Measurements from ENCODE around the gene DUSP1. TPM values are rescaled to one million over a fixed set of nuclear protein-coding genes. Genes with fewer than 3 reads are reported as not detected.
A peak's percentile ranks its signal among the peaks of the same experiment; 100 is the strongest.

Gene DUSP1
- total RNA-seq, 5 donors from 2014 or later (not counting 1 experiment from before 2014, with no cell fraction given): 22.6 to 1,564 (median 28.9) TPM

- DNase-seq (no peak), ATAC-seq (replicated peaks in 1 of 4) (no peak)
- Mint-ChIP-seq H3K36me3 (no peaks in the 10 kb centered on the region), H3K4me3 (no peak overlapping the region), H3K9me3 (no peaks in the 10 kb centered on the region), H3K27me3 (no peaks in the 10 kb centered on the region), H3K4me1 (peaks cover 5 to 12% (median 5%) of the 10 kb centered on the region in 3 donors), H3K27ac (no peak overlapping the region)
- H3K36me3 ChIP-seq (ENCODE audit: control insufficient read depth in 2 of 2, extremely low read depth in 1 of 2, insufficient read depth in 1 of 2, low read length in 1 of 2): no peaks in the 10 kb centered on the region
- POLR2A ChIA-PET: no interaction called here
- no peaks in the 10 kb centered on the region for H3K9me3 ChIP-seq
- peaks cover 0 to 5% of the 10 kb centered on the region in 2 experiments for H3K4me1 ChIP-seq (ENCODE audit: control insufficient read depth in 1 of 2, extremely low read depth in 1 of 2, insufficient read depth in 2 of 2, low read length in 2 of 2)
- WGBS (ENCODE audit: insufficient coverage): 98% methylated on average over 5 of the region's 6 CpGs
- no peaks in the 10 kb centered on the region for H3K27me3 ChIP-seq (replicated peaks in 1 of 2; ENCODE audit: control insufficient read depth in 2 of 2, extremely low read depth in 1 of 2, insufficient read depth in 2 of 2, low read length in 1 of 2)
- CTCF ChIA-PET: no interaction called here
- no peak overlapping the region for H3K27ac ChIP-seq (ENCODE audit: low read length)
- no peak overlapping the region for H3K4me3 ChIP-seq (ENCODE audit: control insufficient read depth in 1 of 2, extremely low read depth in 1 of 2, low read length in 1 of 2)
These were observed 28.4 kb upstream of the DUSP1 start for GRCh38 chr5:172799416-172799815.

DNA sequence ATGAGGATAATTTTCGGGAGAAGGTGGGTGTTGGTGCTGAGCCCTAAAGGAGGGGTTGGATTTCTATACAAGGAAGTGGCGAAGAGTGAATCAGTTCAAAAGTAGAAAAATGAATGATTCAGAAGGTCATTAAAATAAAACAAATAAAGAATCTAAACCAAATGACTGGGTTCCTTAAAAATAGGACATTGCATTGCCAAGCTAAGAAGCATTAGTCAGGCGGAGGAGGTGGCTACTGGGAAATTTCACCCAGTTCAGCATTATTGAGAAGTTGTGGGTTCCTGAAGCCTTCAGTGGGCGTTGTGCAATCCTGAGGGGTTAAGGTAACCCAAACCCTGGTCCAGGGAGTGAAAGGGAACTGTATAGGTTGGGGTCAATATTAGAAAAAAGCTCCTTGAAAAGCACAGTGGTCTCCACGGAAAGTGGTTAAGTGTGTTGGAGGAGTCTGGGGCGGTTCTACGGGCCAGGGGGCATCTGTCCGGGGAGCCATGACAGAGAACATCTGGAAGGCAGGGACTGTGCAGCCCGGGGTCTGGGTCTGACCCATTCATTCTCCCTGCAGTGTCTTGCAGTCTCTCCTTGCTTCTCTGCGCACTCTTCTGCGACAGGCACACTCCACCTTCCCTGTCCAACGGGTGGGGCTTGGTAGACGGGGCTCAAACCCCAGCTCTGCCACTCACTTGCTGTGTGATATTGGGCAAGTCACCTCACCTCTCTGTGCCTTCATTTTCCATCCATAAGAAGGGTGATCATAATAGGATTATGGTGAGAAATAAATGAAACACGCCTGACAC is 27.6 kb upstream of the DUSP1 start:
- no peak overlapping the region for H3K27ac ChIP-seq (ENCODE audit: low read length)
- Mint-ChIP-seq H3K27me3 (no peaks in the 10 kb centered on the region), H3K4me1 (peaks cover 5 to 12% (median 5%) of the 10 kb centered on the region in 3 donors), H3K36me3 (no peaks in the 10 kb centered on the region), H3K27ac (no peak overlapping the region), H3K9me3 (no peaks in the 10 kb centered on the region), H3K4me3 (no peak overlapping the region)
- no peaks in the 10 kb centered on the region for H3K36me3 ChIP-seq (ENCODE audit: control insufficient read depth in 2 of 2, extremely low read depth in 1 of 2, insufficient read depth in 1 of 2, low read length in 1 of 2)
- no peaks in the 10 kb centered on the region for H3K27me3 ChIP-seq (replicated peaks in 1 of 2; ENCODE audit: control insufficient read depth in 2 of 2, extremely low read depth in 1 of 2, insufficient read depth in 2 of 2, low read length in 1 of 2)
- whole genome bisulfite sequencing (ENCODE audit: insufficient coverage): 78% methylated on average over 7 of the region's 14 CpGs
- POLR2A ChIA-PET: interaction anchor here in 1 of 2 donors (1.3 kb wide), 1 partner anchor 27 kb away, joined by 5 read pairs; no protein-coding TSS in a partner anchor
- CTCF ChIA-PET: interaction anchor here (0.7 to 1.5 kb wide), 2 partner anchors 21 to 84 kb away, joined by 3 to 6 read pairs; no protein-coding TSS in a partner anchor
- H3K4me1 ChIP-seq (ENCODE audit: control insufficient read depth in 1 of 2, extremely low read depth in 1 of 2, insufficient read depth in 2 of 2, low read length in 2 of 2): peaks cover 0 to 5% of the 10 kb centered on the region in 2 experiments
- H3K9me3 ChIP-seq: no peaks in the 10 kb centered on the region
- DNase-seq (peak in 2 of 35 experiments; percentile 4 to 7), ATAC-seq (replicated peaks in 1 of 4) (no peak)
- no peak overlapping the region for H3K4me3 ChIP-seq (ENCODE audit: control insufficient read depth in 1 of 2, extremely low read depth in 1 of 2, low read length in 1 of 2)

GRCh38 chr5:172797771-172798191 is 26.8 kb upstream of the DUSP1 start:
- 44% methylated on average over 3 of the region's 5 CpGs for WGBS (ENCODE audit: insufficient coverage)

DNA sequence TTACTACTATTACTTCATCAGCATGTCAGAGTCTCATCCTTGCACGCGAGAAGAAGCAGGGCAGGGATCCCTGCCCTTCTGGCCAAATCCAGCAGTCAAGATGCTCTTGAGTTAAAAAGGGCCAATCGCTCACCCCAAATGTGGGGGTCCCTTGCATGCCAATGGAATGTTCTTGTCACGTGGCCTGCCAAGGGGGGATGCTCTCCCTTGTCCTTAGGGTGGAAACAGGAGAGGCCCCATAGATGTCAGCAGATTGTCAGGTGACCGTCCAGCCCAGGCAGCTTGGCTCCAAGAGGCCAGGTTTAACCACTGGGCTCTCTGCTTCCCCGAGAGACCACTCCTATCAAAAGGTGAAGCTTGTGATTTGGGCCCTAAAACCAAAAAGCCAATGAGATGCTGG is 25.3 kb upstream of the DUSP1 start:
- POLR2A ChIA-PET: no interaction called here

More at GRCh38 chr5:172797771-172798191, 26.8 kb upstream of the DUSP1 start:
- H3K4me1 ChIP-seq (ENCODE audit: control insufficient read depth in 1 of 2, extremely low read depth in 1 of 2, insufficient read depth in 2 of 2, low read length in 2 of 2): peaks cover 0 to 5% of the 10 kb centered on the region in 2 experiments
- H3K9me3 ChIP-seq: no peaks in the 10 kb centered on the region
- Mint-ChIP-seq H3K36me3 (no peaks in the 10 kb centered on the region), H3K27ac (no peak overlapping the region), H3K4me1 (peaks cover 5 to 12% (median 5%) of the 10 kb centered on the region in 3 donors), H3K9me3 (no peaks in the 10 kb centered on the region), H3K4me3 (no peak overlapping the region), H3K27me3 (no peaks in the 10 kb centered on the region)
- H3K27me3 ChIP-seq (replicated peaks in 1 of 2; ENCODE audit: control insufficient read depth in 2 of 2, extremely low read depth in 1 of 2, insufficient read depth in 2 of 2, low read length in 1 of 2): no peaks in the 10 kb centered on the region
- no peaks in the 10 kb centered on the region for H3K36me3 ChIP-seq (ENCODE audit: control insufficient read depth in 2 of 2, extremely low read depth in 1 of 2, insufficient read depth in 1 of 2, low read length in 1 of 2)
- DNase-seq (no peak), ATAC-seq (replicated peaks in 1 of 4) (no peak)
- ChIA-PET CTCF (interaction anchor here (1.0 to 1.5 kb wide), 3 partner anchors 16 to 65 kb away, joined by 4 to 9 read pairs (median 6); no protein-coding TSS in a partner anchor), POLR2A (interaction anchor here in 1 of 2 donors (0.7 to 1.3 kb wide), 2 partner anchors 9 to 26 kb away, joined by 3 to 5 read pairs; no protein-coding TSS in a partner anchor)
- H3K4me3 ChIP-seq (ENCODE audit: control insufficient read depth in 1 of 2, extremely low read depth in 1 of 2, low read length in 1 of 2): no peak overlapping the region
- no peak overlapping the region for H3K27ac ChIP-seq (ENCODE audit: low read length)

GRCh38 chr5:172795318-172795977 is 24.5 kb upstream of the DUSP1 start:
- Histone ChIP-seq H3K4me3 (ENCODE audit: control insufficient read depth in 1 of 2, extremely low read depth in 1 of 2, low read length in 1 of 2) (no peak overlapping the region), H3K36me3 (ENCODE audit: control insufficient read depth in 2 of 2, extremely low read depth in 1 of 2, insufficient read depth in 1 of 2, low read length in 1 of 2) (no peaks in the 10 kb centered on the region), H3K27ac (ENCODE audit: low read length) (no peak overlapping the region), H3K9me3 (no peaks in the 10 kb centered on the region), H3K27me3 (replicated peaks in 1 of 2; ENCODE audit: control insufficient read depth in 2 of 2, extremely low read depth in 1 of 2, insufficient read depth in 2 of 2, low read length in 1 of 2) (no peaks in the 10 kb centered on the region), H3K4me1 (ENCODE audit: control insufficient read depth in 1 of 2, extremely low read depth in 1 of 2, insufficient read depth in 2 of 2, low read length in 2 of 2) (peaks cover 0 to 5% of the 10 kb centered on the region in 2 experiments)
- ATAC-seq (replicated peaks in 1 of 4) (no peak), DNase-seq (no peak)
- Mint-ChIP-seq H3K36me3 (no peaks in the 10 kb centered on the region), H3K9me3 (no peaks in the 10 kb centered on the region), H3K4me3 (no peak overlapping the region), H3K4me1 (peaks cover 5 to 12% (median 5%) of the 10 kb centered on the region in 3 donors), H3K27me3 (no peaks in the 10 kb centered on the region), H3K27ac (no peak overlapping the region)
- WGBS (ENCODE audit: insufficient coverage): 91% methylated on average over 11 of the region's 13 CpGs
- ChIA-PET POLR2A (no interaction called here), CTCF (no interaction called here)

More for the DNA sequence above, 25.3 kb upstream of the DUSP1 start:
- H3K4me3 Mint-ChIP-seq: no peak overlapping the region
- Histone ChIP-seq H3K4me1 (ENCODE audit: control insufficient read depth in 1 of 2, extremely low read depth in 1 of 2, insufficient read depth in 2 of 2, low read length in 2 of 2) (peaks cover 0 to 5% of the 10 kb centered on the region in 2 experiments), H3K27me3 (replicated peaks in 1 of 2; ENCODE audit: control insufficient read depth in 2 of 2, extremely low read depth in 1 of 2, insufficient read depth in 2 of 2, low read length in 1 of 2) (no peaks in the 10 kb centered on the region), H3K36me3 (ENCODE audit: control insufficient read depth in 2 of 2, extremely low read depth in 1 of 2, insufficient read depth in 1 of 2, low read length in 1 of 2) (no peaks in the 10 kb centered on the region), H3K9me3 (no peaks in the 10 kb centered on the region), H3K27ac (ENCODE audit: low read length) (no peak overlapping the region), H3K4me3 (ENCODE audit: control insufficient read depth in 1 of 2, extremely low read depth in 1 of 2, low read length in 1 of 2) (no peak overlapping the region)
- CTCF ChIA-PET: interaction anchor here in 1 of 2 donors (0.6 kb wide), 1 partner anchor 36 kb away, joined by 3 read pairs; no protein-coding TSS in a partner anchor
- H3K27ac Mint-ChIP-seq: no peak overlapping the region
- H3K9me3 Mint-ChIP-seq: no peaks in the 10 kb centered on the region
- DNase-seq (no peak), ATAC-seq (replicated peaks in 1 of 4) (no peak)
- no peaks in the 10 kb centered on the region for H3K36me3 Mint-ChIP-seq
- peaks cover 5 to 12% (median 5%) of the 10 kb centered on the region in 3 donors for H3K4me1 Mint-ChIP-seq
- 92% methylated on average over 3 of the region's 6 CpGs for WGBS (ENCODE audit: insufficient coverage)
- no peaks in the 10 kb centered on the region for H3K27me3 Mint-ChIP-seq
